ENCODE results near the gene CDH12. TPM values are rescaled to one million over a fixed set of nuclear protein-coding genes. Genes with fewer than 3 reads are reported as not detected.

The CDH12 gene
- total RNA-seq, 3 donors from 2014 or later: 0.33 to 2.6 (median 1.1) TPM

- no peak overlapping the region for H3K27ac ChIP-seq
- no peaks in the 10 kb centered on the region for H3K36me3 ChIP-seq
- H3K27me3 ChIP-seq: no peaks in the 10 kb centered on the region
- no peak for DNase-seq (ENCODE audit: low spot score in 2 of 2)
- no peak overlapping the region for H3K4me3 ChIP-seq
- H3K9me3 ChIP-seq: no peaks in the 10 kb centered on the region
- H3K4me1 ChIP-seq: no peaks in the 10 kb centered on the region
- TF ChIP-seq CTCF (IDR thresholded peaks at IDR 0.05): no peak
- no peak for TF ChIP-seq POLR2AphosphoS5 (IDR thresholded peaks at IDR 0.05)
- TF ChIP-seq POLR2A (IDR thresholded peaks at IDR 0.05): no peak
- intact Hi-C loops (cut with DNase I; ENCODE audit: low total_unique reads): no loop called here
Observed at GRCh38 chr5:22835686-22836085, 17.5 kb downstream of the CDH12 start.

- Histone ChIP-seq H3K36me3 (no peaks in the 10 kb centered on the region), H3K4me1 (no peaks in the 10 kb centered on the region), H3K27me3 (no peaks in the 10 kb centered on the region), H3K4me3 (no peak overlapping the region), H3K27ac (no peak overlapping the region), H3K9me3 (no peaks in the 10 kb centered on the region)
- no peak for TF ChIP-seq CTCF (IDR thresholded peaks at IDR 0.05)
- TF ChIP-seq POLR2A (IDR thresholded peaks at IDR 0.05): no peak
- no peak for TF ChIP-seq POLR2AphosphoS5 (IDR thresholded peaks at IDR 0.05)
- intact Hi-C loops (cut with DNase I; ENCODE audit: low total_unique reads): no loop called here
- DNase-seq (ENCODE audit: low spot score in 2 of 2): no peak
Observed at GRCh38 chr5:22793463-22793862, 59.7 kb downstream of the CDH12 start.

- intact Hi-C loops (cut with DNase I; ENCODE audit: low total_unique reads): no loop called here
- no peak for TF ChIP-seq POLR2A (IDR thresholded peaks at IDR 0.05)
- H3K9me3 ChIP-seq: no peaks in the 10 kb centered on the region
- no peaks in the 10 kb centered on the region for H3K27me3 ChIP-seq
- H3K36me3 ChIP-seq: no peaks in the 10 kb centered on the region
- no peak overlapping the region for H3K4me3 ChIP-seq
- H3K4me1 ChIP-seq: no peaks in the 10 kb centered on the region
- DNase-seq (ENCODE audit: low spot score in 2 of 2): no peak
- H3K27ac ChIP-seq: no peak overlapping the region
Observed at GRCh38 chr5:22787807-22788206, 65.3 kb downstream of the CDH12 start.

- H3K36me3 ChIP-seq: no peaks in the 10 kb centered on the region
- DNase-seq (ENCODE audit: low spot score in 2 of 2): no peak
- TF ChIP-seq POLR2AphosphoS5 (IDR thresholded peaks at IDR 0.05): no peak
- no peak for TF ChIP-seq CTCF (IDR thresholded peaks at IDR 0.05)
- TF ChIP-seq POLR2A (IDR thresholded peaks at IDR 0.05): no peak
- H3K4me3 ChIP-seq: no peak overlapping the region
- no peaks in the 10 kb centered on the region for H3K27me3 ChIP-seq
- H3K4me1 ChIP-seq: no peaks in the 10 kb centered on the region
- no peaks in the 10 kb centered on the region for H3K9me3 ChIP-seq
- intact Hi-C loops (cut with DNase I; ENCODE audit: low total_unique reads): no loop called here
- no peak overlapping the region for H3K27ac ChIP-seq
Observed at GRCh38 chr5:22787398-22787797, 65.7 kb downstream of the CDH12 start.

GRCh38 chr5:22780756-22781155, 72.4 kb downstream of the CDH12 start:
- H3K9me3 ChIP-seq: no peaks in the 10 kb centered on the region
- H3K4me3 ChIP-seq: no peak overlapping the region
- DNase-seq (ENCODE audit: low spot score in 2 of 2): no peak
- TF ChIP-seq POLR2AphosphoS5 (IDR thresholded peaks at IDR 0.05) (no peak), CTCF (IDR thresholded peaks at IDR 0.05) (no peak), POLR2A (IDR thresholded peaks at IDR 0.05) (no peak)
- no peaks in the 10 kb centered on the region for H3K27me3 ChIP-seq
- no peaks in the 10 kb centered on the region for H3K4me1 ChIP-seq
- H3K27ac ChIP-seq: no peak overlapping the region
- no peaks in the 10 kb centered on the region for H3K36me3 ChIP-seq
- intact Hi-C loops (cut with DNase I; ENCODE audit: low total_unique reads): no loop called here

GRCh38 chr5:22779499-22779898, 73.6 kb downstream of the CDH12 start:
- no peak overlapping the region for H3K4me3 ChIP-seq
- DNase-seq (ENCODE audit: low spot score in 2 of 2): no peak
- TF ChIP-seq POLR2AphosphoS5 (IDR thresholded peaks at IDR 0.05): no peak
- TF ChIP-seq CTCF (IDR thresholded peaks at IDR 0.05): no peak
- no peak for TF ChIP-seq POLR2A (IDR thresholded peaks at IDR 0.05)
- H3K4me1 ChIP-seq: no peaks in the 10 kb centered on the region
- no peak overlapping the region for H3K27ac ChIP-seq
- H3K27me3 ChIP-seq: no peaks in the 10 kb centered on the region
- H3K9me3 ChIP-seq: no peaks in the 10 kb centered on the region
- intact Hi-C loops (cut with DNase I; ENCODE audit: low total_unique reads): no loop called here
- no peaks in the 10 kb centered on the region for H3K36me3 ChIP-seq
